T follicular helper cell (primary cell): Measurements from ENCODE around the gene RIBC2.

Source experiments
- DNase-seq: peaks from one replicate; pipeline ENCODE4 v3.0.0-alpha.2; 2020; ENCODE audit warnings: low read depth

The RIBC2 gene

DNA sequence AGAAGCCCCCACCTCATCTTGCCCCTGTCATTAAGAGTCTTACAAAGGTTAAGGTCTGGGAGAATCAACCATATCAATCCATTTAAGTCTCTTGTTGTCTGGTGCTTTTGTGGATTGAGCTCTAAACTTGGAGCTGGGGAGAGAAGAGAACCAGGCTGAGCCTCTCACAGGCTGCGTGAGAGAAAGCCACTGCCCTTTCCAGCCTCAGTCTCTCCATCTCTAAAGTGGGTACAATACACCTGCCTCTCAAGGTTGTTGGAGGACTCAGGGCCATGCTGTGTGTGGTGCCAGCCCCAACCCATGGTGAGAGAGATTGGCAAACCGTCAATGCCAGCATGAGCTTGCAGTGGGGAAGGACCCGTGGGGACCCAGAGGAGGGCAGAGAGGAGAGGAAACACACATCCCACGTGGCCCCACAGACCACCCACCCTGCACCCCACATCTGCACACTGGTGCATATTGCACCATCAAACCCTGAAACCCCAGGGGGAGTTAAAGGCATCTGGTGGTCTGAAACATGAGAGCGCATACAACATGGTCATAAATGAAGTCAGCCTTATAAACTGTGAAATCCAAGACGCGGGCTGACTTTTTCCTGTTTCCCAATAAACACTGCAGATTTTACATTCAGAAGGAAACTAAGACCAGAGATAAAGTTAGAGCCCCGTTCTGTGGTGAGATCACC, 61.7 kb downstream of the RIBC2 start:
- DNase-seq, result no peak

DNA sequence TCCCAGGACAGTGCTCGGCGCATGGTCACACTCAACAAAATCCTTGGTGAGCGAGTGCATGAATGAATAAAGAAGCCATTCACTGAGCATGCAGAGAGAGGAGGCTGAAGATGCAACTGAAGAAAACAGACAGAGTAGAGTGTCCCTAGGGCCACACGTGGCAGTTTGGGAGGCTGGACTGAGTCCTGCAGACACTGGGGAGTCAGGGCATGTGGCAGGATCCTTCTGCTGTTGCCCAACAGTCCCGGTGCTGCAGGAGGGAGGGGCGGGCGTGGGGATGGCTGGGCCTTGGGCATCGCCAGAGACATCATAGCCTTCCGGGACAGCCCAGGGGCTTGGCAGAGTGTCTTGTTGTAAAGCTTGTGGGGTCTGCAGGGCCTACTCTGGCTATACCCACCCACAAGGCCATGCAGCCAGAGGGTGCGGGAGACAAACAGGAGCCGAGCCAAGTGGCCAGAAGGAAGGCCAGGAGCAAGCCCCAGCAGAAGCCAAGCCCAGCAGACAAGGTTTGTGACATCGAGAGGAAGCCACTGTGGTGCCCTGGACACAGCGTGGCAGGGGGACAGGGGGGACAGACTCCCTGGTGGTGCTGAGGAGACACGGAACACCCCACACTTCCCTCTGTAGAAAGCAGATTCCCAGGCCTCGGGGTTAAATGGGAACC, 62.5 kb downstream of the RIBC2 start:
- no peak for DNase-seq

DNA sequence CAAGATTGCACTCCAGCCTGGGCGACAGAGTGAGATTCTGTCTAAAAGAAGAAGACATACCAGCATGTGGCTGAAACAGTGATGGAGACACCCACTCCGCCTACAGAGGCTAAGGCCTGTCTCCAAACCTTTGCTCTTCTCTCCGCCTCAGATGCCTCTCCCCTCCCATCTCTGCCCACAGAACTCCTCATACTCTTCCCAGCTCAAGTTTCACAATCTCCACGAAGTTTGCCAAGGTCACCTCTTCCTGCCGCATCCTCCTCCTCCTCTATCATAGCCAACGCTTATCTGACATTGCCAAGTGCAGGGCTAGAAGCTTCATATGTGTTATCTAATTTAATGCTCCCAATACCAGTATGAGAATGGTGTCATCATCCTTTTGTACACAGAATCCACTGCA, 63.3 kb downstream of the RIBC2 start:
- no peak for DNase-seq

DNA sequence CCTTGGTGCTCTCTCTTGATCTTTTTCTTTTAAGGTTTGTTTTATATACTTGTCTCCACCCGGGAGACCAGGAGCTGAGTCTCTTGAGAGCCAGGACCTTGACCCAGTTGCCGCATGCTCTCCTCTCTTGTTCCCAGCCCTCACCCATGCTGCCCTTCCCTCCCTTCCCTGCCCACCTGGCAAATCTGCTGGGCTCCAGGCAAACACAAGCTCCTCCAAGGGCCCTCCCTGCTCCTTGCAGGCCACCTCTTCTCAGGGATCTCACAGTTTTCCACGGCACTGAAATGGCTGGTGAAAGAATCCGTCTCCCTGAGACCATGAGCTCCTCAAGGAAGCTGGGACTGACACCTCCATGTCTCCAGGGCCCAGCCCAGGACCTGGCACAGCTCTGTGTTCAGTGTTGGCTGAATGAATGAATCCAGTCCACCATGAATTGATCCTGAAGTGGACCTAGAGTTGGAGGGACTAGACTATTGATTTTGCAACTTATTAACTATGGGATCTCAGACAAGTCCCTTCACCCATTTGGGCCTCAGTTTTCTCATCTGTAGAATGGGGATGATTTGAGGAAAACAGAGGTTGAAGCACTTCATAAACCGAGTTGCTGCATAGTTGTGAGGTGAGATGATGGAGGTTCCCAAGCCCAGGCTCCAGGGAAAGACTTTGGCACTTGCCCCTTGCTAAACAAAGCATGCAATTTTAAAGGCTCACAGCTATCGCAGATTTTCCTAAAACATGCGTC, 64.0 kb downstream of the RIBC2 start:
- DNase-seq, result no peak

DNA sequence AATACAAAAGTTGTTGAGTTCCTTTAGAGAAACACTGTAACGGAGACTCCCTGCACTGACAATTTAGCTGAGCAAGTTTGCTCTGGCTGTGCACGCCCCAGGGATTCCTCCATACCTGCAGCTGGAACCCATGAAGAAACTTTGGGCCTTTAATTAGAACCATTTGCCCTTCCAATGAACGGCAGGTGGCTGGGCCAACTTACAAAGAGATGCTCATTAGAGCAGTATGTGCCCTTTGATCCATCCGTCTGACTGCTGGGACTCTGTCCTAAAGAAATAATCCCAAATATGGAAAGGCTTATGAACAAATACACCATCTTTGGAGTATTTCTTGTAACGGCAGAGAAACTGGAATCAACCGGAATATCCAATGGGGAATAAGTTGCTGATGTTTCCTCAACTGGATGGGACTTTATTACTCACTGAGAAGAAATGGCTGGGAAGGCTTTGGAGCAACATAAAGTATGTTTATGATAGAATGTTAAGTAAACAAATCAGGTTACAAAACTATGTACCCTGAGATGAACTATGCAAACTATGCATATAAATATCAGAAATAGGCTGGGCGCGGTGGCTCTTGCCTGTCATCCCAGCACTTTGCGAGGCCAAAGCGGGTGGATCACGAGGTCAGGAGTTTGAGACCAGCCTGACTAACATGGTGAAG, 64.7 kb downstream of the RIBC2 start:
- no peak for DNase-seq

DNA sequence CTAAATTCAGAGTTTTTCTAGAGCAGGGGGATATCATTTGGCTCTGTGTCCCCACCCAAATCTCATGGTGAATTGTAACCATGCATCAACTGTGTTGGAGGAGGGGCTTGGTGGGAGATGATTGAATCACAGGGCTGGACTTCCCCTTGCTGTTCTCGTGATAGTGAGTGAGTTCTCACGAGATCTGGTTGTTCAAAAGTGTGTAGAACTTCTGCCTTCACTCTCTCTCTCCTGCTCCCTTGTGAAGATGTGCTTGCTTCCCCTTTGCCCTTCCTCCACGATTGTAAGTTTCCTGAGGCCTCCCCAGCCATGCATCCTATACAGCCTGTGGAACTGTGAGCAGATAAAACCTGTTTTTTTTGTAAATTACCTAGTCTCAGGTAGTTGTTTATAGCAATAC, 67.2 kb downstream of the RIBC2 start:
- DNase-seq, result no peak

DNA sequence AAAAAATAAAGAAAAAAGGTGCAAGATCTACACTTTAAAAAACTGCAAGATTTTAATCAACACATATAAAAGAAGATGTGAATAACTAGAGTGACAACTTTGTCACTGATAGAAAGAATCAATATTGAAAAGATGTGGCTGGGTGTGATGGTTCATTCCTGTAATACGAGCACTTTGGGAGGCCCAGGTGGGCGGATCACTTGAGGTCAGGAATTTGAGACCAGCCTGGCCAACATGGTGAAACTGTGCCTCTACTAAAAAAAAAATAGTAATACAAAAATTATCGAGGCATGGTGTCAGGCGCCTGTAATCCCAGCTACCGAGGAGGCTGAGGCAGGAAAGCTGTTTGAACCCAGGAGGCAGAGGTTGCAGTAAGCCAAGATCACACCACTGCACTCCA, 68.2 kb downstream of the RIBC2 start:
- DNase-seq, result no peak
